ENCODE data around the gene TSPEAR. TPM values are rescaled to one million over a fixed set of nuclear protein-coding genes. Genes with fewer than 3 reads are reported as not detected.
"Not testable (repeated sequence)": the region's sequence is repeated elsewhere in the genome, so short reads cannot be mapped to it uniquely, and the experiment has no call there.

The TSPEAR gene
- total RNA-seq, 1 donor from 2014 or later, result 1.0 TPM

GRCh38 chr21:44568667-44569556 lies 142.5 kb downstream of the TSPEAR start:
- DNase-seq, result peak; percentile 48

- no peak for DNase-seq
Measured at GRCh38 chr21:44568261-44568660, 143.1 kb downstream of the TSPEAR start.

GRCh38 chr21:44567481-44568171 lies 143.7 kb downstream of the TSPEAR start:
- DNase-seq, result no peak

GRCh38 chr21:44566403-44566802 lies 145.0 kb downstream of the TSPEAR start:
- no peak for DNase-seq

- no peak for DNase-seq
Measured at GRCh38 chr21:44564886-44565598, 146.3 kb downstream of the TSPEAR start.

- DNase-seq, result no peak
Measured at GRCh38 chr21:44564099-44564498, 147.3 kb downstream of the TSPEAR start.

GRCh38 chr21:44558695-44559094 lies 152.7 kb downstream of the TSPEAR start, which contains the start of gene KRTAP10-3:
TSS of gene KRTAP10-3 (minus strand) at chr21:44558795. CDS start at chr21:44558715, 80 bp downstream.
- DNase-seq, result no peak

GRCh38 chr21:44558329-44558675 lies 153.1 kb downstream of the TSPEAR start:
- DNase-seq, result not testable (repeated sequence)

- no peak for DNase-seq
Measured at GRCh38 chr21:44557491-44558328, 153.7 kb downstream of the TSPEAR start.

- DNase-seq, result no peak
Measured at GRCh38 chr21:44556879-44557278, 154.5 kb downstream of the TSPEAR start.

- no peak for DNase-seq
Measured at GRCh38 chr21:44555200-44555875, 156.0 kb downstream of the TSPEAR start.

- DNase-seq, result no peak
Measured at GRCh38 chr21:44552681-44553080, 158.7 kb downstream of the TSPEAR start.

GRCh38 chr21:44552136-44552535 lies 159.2 kb downstream of the TSPEAR start:
- DNase-seq, result no peak

- DNase-seq, result no peak
Measured at GRCh38 chr21:44551340-44551961, 159.9 kb downstream of the TSPEAR start, which contains the start of gene KRTAP10-2. TSS of gene KRTAP10-2 (minus strand) at chr21:44551505. CDS start at chr21:44551458, 47 bp downstream.

GRCh38 chr21:44550807-44551206 lies 160.6 kb downstream of the TSPEAR start:
- DNase-seq, result no peak

- DNase-seq, result not testable (repeated sequence)
Measured at GRCh38 chr21:44550285-44550684, 161.1 kb downstream of the TSPEAR start.

GRCh38 chr21:44549525-44550211 lies 161.7 kb downstream of the TSPEAR start:
- DNase-seq, result no peak

GRCh38 chr21:44548922-44549321 lies 162.4 kb downstream of the TSPEAR start:
- no peak for DNase-seq

GRCh38 chr21:44548381-44548780 lies 163.0 kb downstream of the TSPEAR start:
- DNase-seq, result no peak
